OCI-LY3 (cell line): ENCODE data around the gene RSPH6A.

Experiments used
- H2AFZ ChIP-seq: fragments of 200-600, 300-600 bp; shearing (Covaris generic); 2 replicates; pipeline ENCODE4 v1.6.0; 2014; ENCODE audit warnings: antibody characterized with exemption, low read depth, low read length
- H3K27ac ChIP-seq: fragments of 200-600, 300-600 bp; sonication (generic); 2 replicates; pipeline ENCODE4 v1.5.1; 2014; ENCODE audit warnings: mild to moderate bottlenecking, low read length, moderate library complexity, mixed read lengths
- H3K27me3 ChIP-seq: fragments of 200-600, 300-600 bp; sonication (generic); 2 replicates; pipeline ENCODE4 v1.6.1; 2014; ENCODE audit warnings: low read depth, low read length, mixed read lengths
- H3K36me3 ChIP-seq: fragments of 200-600, 300-600 bp; sonication (generic); replicated peaks from 2 replicates; pipeline ENCODE3; 2014; ENCODE audit warnings: low read depth, low read length, mixed read lengths
- H3K4me1 ChIP-seq: fragments of 300-600, 200-600 bp; sonication (generic); 2 replicates; pipeline ENCODE4 v1.6.1; 2014; ENCODE audit warnings: low read length, mixed read lengths
- H3K4me2 ChIP-seq: fragments of 200-600, 300-600 bp; sonication (generic); 2 replicates; pipeline ENCODE4 v1.6.1; 2014; ENCODE audit warnings: low read length, mixed read lengths
- H3K4me3 ChIP-seq: fragments of 300-600, 200-600 bp; sonication (generic); 2 replicates; pipeline ENCODE4 v1.5.1; 2014; ENCODE audit warnings: antibody characterized with exemption, mild to moderate bottlenecking, low read length, moderate library complexity
- H3K79me2 ChIP-seq: fragments of 300-600, 200-600 bp; shearing (Covaris generic); 2 replicates; pipeline ENCODE4 v1.6.1; 2014; ENCODE audit warnings: mild to moderate bottlenecking, low read length, mixed read lengths
- H3K9ac ChIP-seq: fragments of 300-600, 200-600 bp; shearing (Covaris generic); 2 replicates; pipeline ENCODE4 v1.6.0; 2014; ENCODE audit warnings: mild to moderate bottlenecking, low read length, moderate library complexity
- H3K9me3 ChIP-seq: fragments of 200-600, 300-600 bp; shearing (Covaris generic); 2 replicates; pipeline ENCODE4 v1.6.1; 2014; ENCODE audit warnings: low read length, mixed read lengths; ENCODE audit not compliant: insufficient read depth
- H4K20me1 ChIP-seq: fragments of 200-600, 300-600 bp; sonication (generic); 2 replicates; pipeline ENCODE4 v1.6.1; 2016; ENCODE audit warnings: low read length, mixed read lengths; ENCODE audit not compliant: insufficient read depth
- CTCF ChIP-seq: fragments of 200-600, 300-600 bp; sonication (generic); IDR thresholded peaks from 2 replicates; pipeline ENCODE4 v1.5.1; 2014; ENCODE audit warnings: antibody characterized with exemption, low read length, low read depth
- EZH2phosphoT487 ChIP-seq: fragments of 200-600 bp; shearing (Covaris generic); IDR thresholded peaks from 2 replicates; pipeline ENCODE4 v1.6.1; 2018; ENCODE audit warnings: antibody characterized with exemption, mixed run types, low read depth

The RSPH6A gene

GRCh38 chr19:45842198-45842597 is 27.1 kb upstream of the RSPH6A start:
- no peaks in the 10 kb centered on the region for H3K4me1 ChIP-seq
- no peak overlapping the region for H3K4me3 ChIP-seq
- H3K27me3 ChIP-seq = no peaks in the 10 kb centered on the region
- peaks cover 74% of the 10 kb centered on the region for H3K36me3 ChIP-seq
- H3K4me2 ChIP-seq = no peak overlapping the region
- H2AFZ ChIP-seq = no peak overlapping the region
- no peak overlapping the region for H3K9ac ChIP-seq
- TF ChIP-seq EZH2phosphoT487 (no peak), CTCF (no peak)
- H4K20me1 ChIP-seq = no peaks in the 10 kb centered on the region
- no peak overlapping the region for H3K27ac ChIP-seq
- no peaks in the 10 kb centered on the region for H3K9me3 ChIP-seq
- peaks cover 11% of the 10 kb centered on the region for H3K79me2 ChIP-seq

GRCh38 chr19:45834970-45835369 is 19.9 kb upstream of the RSPH6A start:
- H3K4me3 ChIP-seq = no peak overlapping the region
- H3K4me1 ChIP-seq = no peaks in the 10 kb centered on the region
- H3K9ac ChIP-seq = no peak overlapping the region
- no peaks in the 10 kb centered on the region for H3K79me2 ChIP-seq
- no peaks in the 10 kb centered on the region for H3K9me3 ChIP-seq
- H2AFZ ChIP-seq = no peak overlapping the region
- H3K36me3 ChIP-seq = peaks cover 67% of the 10 kb centered on the region
- no peaks in the 10 kb centered on the region for H4K20me1 ChIP-seq
- no peak overlapping the region for H3K4me2 ChIP-seq
- TF ChIP-seq CTCF (no peak), EZH2phosphoT487 (no peak)
- no peaks in the 10 kb centered on the region for H3K27me3 ChIP-seq
- H3K27ac ChIP-seq = no peak overlapping the region

GRCh38 chr19:45828945-45829344 is 13.8 kb upstream of the RSPH6A start:
- no peaks in the 10 kb centered on the region for H4K20me1 ChIP-seq
- H3K9me3 ChIP-seq = no peaks in the 10 kb centered on the region
- H3K79me2 ChIP-seq = no peaks in the 10 kb centered on the region
- no peak overlapping the region for H2AFZ ChIP-seq
- no peak overlapping the region for H3K9ac ChIP-seq
- H3K4me1 ChIP-seq = no peaks in the 10 kb centered on the region
- no peak for TF ChIP-seq EZH2phosphoT487
- TF ChIP-seq CTCF = no peak
- H3K4me3 ChIP-seq = no peak overlapping the region
- H3K36me3 ChIP-seq = peaks cover 82% of the 10 kb centered on the region
- no peak overlapping the region for H3K27ac ChIP-seq
- no peaks in the 10 kb centered on the region for H3K27me3 ChIP-seq
- H3K4me2 ChIP-seq = no peak overlapping the region

- H3K27me3 ChIP-seq = no peaks in the 10 kb centered on the region
- no peak overlapping the region for H3K9ac ChIP-seq
- H4K20me1 ChIP-seq = no peaks in the 10 kb centered on the region
- H3K4me1 ChIP-seq = no peaks in the 10 kb centered on the region
- H3K36me3 ChIP-seq = peaks cover 84% of the 10 kb centered on the region
- H3K79me2 ChIP-seq = no peaks in the 10 kb centered on the region
- TF ChIP-seq CTCF (no peak), EZH2phosphoT487 (no peak)
- H2AFZ ChIP-seq = no peak overlapping the region
- no peaks in the 10 kb centered on the region for H3K9me3 ChIP-seq
- H3K4me3 ChIP-seq = no peak overlapping the region
- H3K4me2 ChIP-seq = no peak overlapping the region
- no peak overlapping the region for H3K27ac ChIP-seq
Observed at GRCh38 chr19:45828523-45828922, 13.4 kb upstream of the RSPH6A start.
